PC-3 (cell line): ENCODE data around the gene HSD3B7. TPM values are rescaled to one million over a fixed set of nuclear protein-coding genes. Genes with fewer than 3 reads are reported as not detected.

Source experiments
- ATAC-seq: fragments of 200-7000 bp; cut with Tn5 transposase; 2 replicates; pipeline ENCODE4 v1.9.1; 2020; ENCODE audit warnings: mild to moderate bottlenecking, moderate library complexity
- BruUV-seq: library from RNA; stranded (reverse); fragments of 400-500 nt; replicated peaks from 2 replicates; lab custom pipeline; 2021; lab: Mats Ljungman, UMichigan
- CTCF ChIA-PET: fragments of 300-600 bp; sonication (Branson Sonifier 250); formaldehyde crosslinking; loops from one replicate; lab custom pipeline; 2022; ENCODE audit warnings: antibody characterized with exemption; lab: Charles Lee
- POLR2A ChIA-PET: fragments of 300-600 bp; sonication (Branson Sonifier 250); formaldehyde crosslinking; loops from one replicate; lab custom pipeline; 2022; ENCODE audit warnings: antibody characterized with exemption; ENCODE audit not compliant: unreplicated experiment; lab: Charles Lee
- DNase-seq: peaks from one replicate; pipeline ENCODE4 v3.0.0-alpha.2; 2015
- H2AFZ ChIP-seq: fragments of 300-600 bp; sonication (generic); 2 replicates; pipeline ENCODE4 v1.6.0; 2016; ENCODE audit warnings: antibody characterized with exemption, low read length
- H3F3A ChIP-seq: fragments of 300-600 bp; sonication (generic); one replicate; pipeline ENCODE4 v1.6.0; 2017; ENCODE audit warnings: antibody characterized with exemption, low read length, control low read depth, mild to moderate bottlenecking; ENCODE audit not compliant: unreplicated experiment
- H3K27ac ChIP-seq: fragments of 300-600 bp; sonication (generic); 2 replicates; pipeline ENCODE4 v1.5.1; 2016; ENCODE audit warnings: mild to moderate bottlenecking, low read length
- H3K27me3 ChIP-seq: fragments of 300-600 bp; sonication (generic); 2 replicates; pipeline ENCODE4 v1.6.1; 2016; ENCODE audit warnings: low read length, mixed read lengths
- H3K36me3 ChIP-seq: fragments of 300-600 bp; sonication (generic); 2 replicates; pipeline ENCODE4 v1.6.1; 2016; ENCODE audit warnings: low read depth, mixed run types, low read length, mixed read lengths
- H3K4me1 ChIP-seq: fragments of 300-600 bp; sonication (generic); 2 replicates; pipeline ENCODE4 v1.5.1; 2016; ENCODE audit warnings: low read length; ENCODE audit not compliant: insufficient read depth
- H3K4me2 ChIP-seq: fragments of 300-600 bp; sonication (generic); 2 replicates; pipeline ENCODE4 v1.6.0; 2016; ENCODE audit warnings: low read length
- H3K4me3 ChIP-seq: fragments of 300-600 bp; sonication (generic); 2 replicates; pipeline ENCODE4 v1.5.1; 2016; ENCODE audit warnings: mild to moderate bottlenecking, low read length, mixed read lengths
- H3K79me2 ChIP-seq: fragments of 300-600 bp; sonication (generic); 2 replicates; pipeline ENCODE4 v1.6.1; 2017; ENCODE audit warnings: low read length, mixed read lengths
- H3K9ac ChIP-seq: fragments of 300-600 bp; sonication (generic); 2 replicates; pipeline ENCODE4 v1.6.0; 2016; ENCODE audit warnings: mild to moderate bottlenecking, low read length
- H3K9me2 ChIP-seq: fragments of 300-600 bp; sonication (generic); replicated peaks from 2 replicates; pipeline ENCODE4 v1.6.1; 2016; ENCODE audit warnings: mixed run types, low read length, mixed read lengths
- H3K9me3 ChIP-seq: fragments of 300-600 bp; sonication (generic); 2 replicates; pipeline ENCODE4 v1.6.1; 2016; ENCODE audit warnings: low read length, mixed read lengths
- H4K20me1 ChIP-seq: fragments of 300-600 bp; sonication (generic); 2 replicates; pipeline ENCODE4 v1.6.1; 2016; ENCODE audit warnings: low read length, mixed read lengths
- EZH2 ChIP-seq: fragments of 300-600 bp; sonication (generic); IDR thresholded peaks from one replicate; pipeline ENCODE4 v1.6.1; 2017; ENCODE audit warnings: antibody characterized with exemption, mild to moderate bottlenecking, low read length; ENCODE audit not compliant: unreplicated experiment
- EZH2phosphoT487 ChIP-seq: fragments of 300-600 bp; sonication (generic); IDR thresholded peaks from 2 replicates; pipeline ENCODE4 v1.6.1; 2018; ENCODE audit warnings: mild to moderate bottlenecking, antibody characterized with exemption, low read length, borderline replicate concordance
- intact Hi-C: fragments of 100-400 bp; cut with micrococcal nuclease; formaldehyde crosslinking; loops from 2 replicates; pipeline ENCODE4 v1.9.0; 2023
- total RNA-seq: library from RNA; depleted of rRNA; stranded (reverse); fragments of >200 nt; gene quantifications from 2 replicates; pipeline ENCODE4 v1.2.3, GENCODE V29; 2014
- TF ChIP-seq, protein P1 (sequence below): fragments of 300-600 bp; sonication (generic); conservative IDR thresholded peaks from 2 replicates; pipeline ENCODE4 v1.5.1; 2017; ENCODE audit warnings: antibody characterized with exemption, low read depth, mild to moderate bottlenecking, low read length

HSD3B7 gene
- total RNA-seq, 1 experiment from 2014 or later = 16.3 TPM

DNA sequence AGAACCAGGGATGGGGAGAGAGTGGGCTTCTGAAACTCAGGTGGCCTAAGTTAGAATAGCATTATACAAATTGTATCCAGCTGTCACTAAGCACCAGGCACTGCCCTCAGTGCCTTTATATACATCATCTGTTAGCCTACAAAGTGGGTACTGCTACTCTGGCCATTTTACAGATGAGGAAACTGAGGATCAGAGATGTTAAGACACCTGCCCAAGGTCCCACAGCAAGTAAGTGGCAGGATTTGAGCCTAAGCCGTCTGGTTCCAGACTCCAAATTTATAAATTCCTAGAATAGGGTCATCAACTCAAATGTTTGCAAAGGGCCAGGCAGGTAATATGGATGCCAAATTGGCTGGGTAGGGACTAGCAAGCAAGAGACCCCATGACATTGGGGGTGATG is 33.8 kb upstream of the HSD3B7 start:
- Histone ChIP-seq H3K4me2 (no peak overlapping the region), H3F3A (no peaks in the 10 kb centered on the region), H3K27ac (no peak overlapping the region), H4K20me1 (no peaks in the 10 kb centered on the region), H3K4me3 (no peak overlapping the region), H3K9ac (no peak overlapping the region), H3K79me2 (no peaks in the 10 kb centered on the region), H3K36me3 (no peaks in the 10 kb centered on the region; the same call in 1 of the 2 replicates), H3K9me3 (no peaks in the 10 kb centered on the region), H3K4me1 (peaks cover 8% of the 10 kb centered on the region), H3K27me3 (no peaks in the 10 kb centered on the region), H2AFZ (no peak overlapping the region), H3K9me2 (no peaks in the 10 kb centered on the region)
- no TSS peak for BruUV-seq
- TF ChIP-seq, protein P1, sequence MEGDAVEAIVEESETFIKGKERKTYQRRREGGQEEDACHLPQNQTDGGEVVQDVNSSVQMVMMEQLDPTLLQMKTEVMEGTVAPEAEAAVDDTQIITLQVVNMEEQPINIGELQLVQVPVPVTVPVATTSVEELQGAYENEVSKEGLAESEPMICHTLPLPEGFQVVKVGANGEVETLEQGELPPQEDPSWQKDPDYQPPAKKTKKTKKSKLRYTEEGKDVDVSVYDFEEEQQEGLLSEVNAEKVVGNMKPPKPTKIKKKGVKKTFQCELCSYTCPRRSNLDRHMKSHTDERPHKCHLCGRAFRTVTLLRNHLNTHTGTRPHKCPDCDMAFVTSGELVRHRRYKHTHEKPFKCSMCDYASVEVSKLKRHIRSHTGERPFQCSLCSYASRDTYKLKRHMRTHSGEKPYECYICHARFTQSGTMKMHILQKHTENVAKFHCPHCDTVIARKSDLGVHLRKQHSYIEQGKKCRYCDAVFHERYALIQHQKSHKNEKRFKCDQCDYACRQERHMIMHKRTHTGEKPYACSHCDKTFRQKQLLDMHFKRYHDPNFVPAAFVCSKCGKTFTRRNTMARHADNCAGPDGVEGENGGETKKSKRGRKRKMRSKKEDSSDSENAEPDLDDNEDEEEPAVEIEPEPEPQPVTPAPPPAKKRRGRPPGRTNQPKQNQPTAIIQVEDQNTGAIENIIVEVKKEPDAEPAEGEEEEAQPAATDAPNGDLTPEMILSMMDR = no peak
- TF ChIP-seq EZH2 (no peak), EZH2phosphoT487 (no peak)
- intact Hi-C loops = no loop called here
- ATAC-seq = no peak
- POLR2A ChIA-PET = no interaction called here
- no peak for DNase-seq
- CTCF ChIA-PET = no interaction called here

DNA sequence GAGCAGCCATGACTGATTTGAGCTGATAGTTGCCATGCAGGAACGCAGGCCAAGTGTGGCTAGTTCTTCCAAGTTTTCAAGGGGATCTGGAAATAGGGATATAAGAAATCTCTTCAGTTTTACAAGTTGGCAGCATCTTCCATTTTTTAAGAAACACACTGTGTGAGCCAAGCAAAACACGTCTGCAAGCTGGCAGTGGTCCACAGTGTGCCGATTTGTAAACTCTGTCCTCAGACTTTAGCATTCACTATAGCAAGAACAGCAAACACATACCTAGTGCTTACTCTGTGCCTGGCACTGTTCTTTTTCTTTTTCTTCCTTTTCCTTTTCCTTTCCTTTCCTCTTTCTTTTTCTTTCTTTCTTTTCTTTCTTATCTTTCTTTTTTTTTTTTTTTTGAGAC is 33.3 kb upstream of the HSD3B7 start:
- H3K27ac ChIP-seq = no peak overlapping the region
- intact Hi-C loops = no loop called here
- H3K79me2 ChIP-seq = no peaks in the 10 kb centered on the region
- no peak overlapping the region for H3K9ac ChIP-seq
- CTCF ChIA-PET = no interaction called here
- H2AFZ ChIP-seq = no peak overlapping the region
- no peak for TF ChIP-seq EZH2phosphoT487
- TF ChIP-seq, protein P1 = no peak
- TF ChIP-seq EZH2 = no peak
- ATAC-seq (no peak), DNase-seq (no peak)
- no peaks in the 10 kb centered on the region for H3K9me2 ChIP-seq
- no peaks in the 10 kb centered on the region for H3K27me3 ChIP-seq
- no peaks in the 10 kb centered on the region for H4K20me1 ChIP-seq
- peaks cover 8% of the 10 kb centered on the region for H3K4me1 ChIP-seq
- no peaks in the 10 kb centered on the region for H3K9me3 ChIP-seq
- POLR2A ChIA-PET = no interaction called here
- no TSS peak for BruUV-seq
- H3K4me2 ChIP-seq = no peak overlapping the region
- H3K36me3 ChIP-seq = no peaks in the 10 kb centered on the region; the same call in 1 of the 2 replicates
- no peak overlapping the region for H3K4me3 ChIP-seq
- H3F3A ChIP-seq = no peaks in the 10 kb centered on the region

DNA sequence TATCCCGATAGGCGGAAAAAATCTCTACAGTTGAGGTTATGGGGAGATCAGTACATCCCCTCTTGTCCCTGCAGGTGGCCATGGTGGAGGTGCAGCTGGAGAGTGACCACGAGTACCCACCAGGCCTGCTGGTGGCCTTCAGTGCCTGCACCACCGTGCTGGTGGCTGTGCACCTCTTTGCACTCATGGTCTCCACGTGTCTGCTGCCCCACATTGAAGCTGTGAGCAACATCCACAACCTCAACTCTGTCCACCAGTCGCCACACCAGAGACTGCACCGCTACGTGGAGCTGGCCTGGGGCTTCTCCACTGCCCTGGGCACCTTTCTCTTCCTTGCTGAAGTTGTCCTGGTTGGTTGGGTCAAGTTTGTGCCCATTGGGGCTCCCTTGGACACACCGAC is 31.9 kb upstream of the HSD3B7 start:
- Histone ChIP-seq H3K4me1 (peaks cover 8% of the 10 kb centered on the region), H3K27ac (no peak overlapping the region), H3K4me3 (no peak overlapping the region), H2AFZ (no peak overlapping the region), H3K36me3 (no peaks in the 10 kb centered on the region; the same call in 1 of the 2 replicates), H3K9me2 (no peaks in the 10 kb centered on the region), H3K9ac (no peak overlapping the region), H3K4me2 (no peak overlapping the region), H3K27me3 (no peaks in the 10 kb centered on the region), H4K20me1 (no peaks in the 10 kb centered on the region), H3F3A (no peaks in the 10 kb centered on the region), H3K9me3 (no peaks in the 10 kb centered on the region), H3K79me2 (no peaks in the 10 kb centered on the region)
- DNase-seq (no peak), ATAC-seq (no peak)
- ChIA-PET POLR2A (no interaction called here), CTCF (no interaction called here)
- TF ChIP-seq EZH2 = no peak
- no peak for TF ChIP-seq EZH2phosphoT487
- TF ChIP-seq, protein P1 = no peak
- no TSS peak for BruUV-seq
- intact Hi-C loops = no loop called here
